Suprapubic skin (tissue), 4 donors: ENCODE results near the gene SPATA13. TPM values are rescaled to one million over a fixed set of nuclear protein-coding genes. Genes with fewer than 3 reads are reported as not detected.
"Not testable (repeated sequence)": the region's sequence is repeated elsewhere in the genome, so short reads cannot be mapped to it uniquely, and the experiment has no call there.

Source experiments
- DNase-seq, 2 donors: peaks; one replicate each; pipeline ENCODE4 v3.0.0-alpha.2; 2019; ENCODE audit warnings: low spot score in 2 of 2
- H3K27ac ChIP-seq: fragments of 200-600 bp; sonication (generic); one replicate; pipeline ENCODE4 v1.5.1; 2019
- H3K27me3 ChIP-seq: fragments of 200-600 bp; sonication (generic); one replicate; pipeline ENCODE4 v1.5.1; 2019
- H3K36me3 ChIP-seq: fragments of 200-600 bp; sonication (generic); one replicate; pipeline ENCODE4 v1.5.1; 2019
- H3K4me1 ChIP-seq: fragments of 200-600 bp; sonication (generic); one replicate; pipeline ENCODE4 v1.5.1; 2019
- H3K4me3 ChIP-seq: fragments of 200-600 bp; sonication (generic); one replicate; pipeline ENCODE4 v1.5.1; 2019; ENCODE audit warnings: mild to moderate bottlenecking
- H3K9me3 ChIP-seq: fragments of 200-600 bp; sonication (generic); one replicate; pipeline ENCODE4 v1.5.1; 2019
- CTCF ChIP-seq, 2 donors: fragments of 200-600 bp in 1 of 2; fragments of 450-650 bp in 1 of 2; sonication (generic) in 1 of 2; IDR thresholded peaks; one replicate each; pipeline ENCODE4 v1.5.1; 2016 to 2019; ENCODE audit warnings: antibody characterized with exemption in 2 of 2, mild to moderate bottlenecking in 1 of 2, moderate library complexity in 1 of 2
- EP300 ChIP-seq: sonication (generic); formaldehyde crosslinking; IDR thresholded peaks from one replicate; pipeline ENCODE4 v1.6.1; 2017; ENCODE audit warnings: antibody characterized with exemption
- POLR2A ChIP-seq, 2 donors: fragments of 450-650 bp; IDR thresholded peaks; one replicate each; pipeline ENCODE4 v1.6.1; 2017; ENCODE audit warnings: antibody characterized with exemption in 2 of 2, mild to moderate bottlenecking in 2 of 2, moderate library complexity in 2 of 2
- POLR2AphosphoS5 ChIP-seq, 3 donors: sonication (generic); formaldehyde crosslinking; IDR thresholded peaks; one replicate each; pipeline ENCODE4 v1.6.1; 2017; ENCODE audit warnings: antibody characterized with exemption in 3 of 3
- WGBS: methylation state at CpG from one replicate; pipeline ENCODE4 v1.1.5; 2018; 5-methylcytosine and 5-hydroxymethylcytosine counted together
- total RNA-seq, 4 donors: library from RNA; depleted of rRNA; stranded (reverse); fragments of >200 nt; gene quantifications; one replicate each; pipeline ENCODE4 v1.1.0, GENCODE V29; 2016

The SPATA13 gene
- total RNA-seq, 4 donors from 2014 or later = 26.5 to 64.2 (median 31.6) TPM

- Histone ChIP-seq H3K27me3 (peaks cover 5% of the 10 kb centered on the region), H3K9me3 (no peaks in the 10 kb centered on the region), H3K36me3 (no peaks in the 10 kb centered on the region), H3K27ac (no peak overlapping the region), H3K4me3 (no peak overlapping the region), H3K4me1 (peaks cover 6% of the 10 kb centered on the region)
- no peak for DNase-seq
- WGBS = 60% methylated on average over 11 of the region's 11 CpGs
- TF ChIP-seq EP300 (no peak), CTCF (IDR thresholded peaks at IDR 0.05) (no peak), POLR2AphosphoS5 (IDR thresholded peaks at IDR 0.05) (no peak), POLR2A (IDR thresholded peaks at IDR 0.05) (no peak)
These were observed 40.7 kb upstream of the SPATA13 start for GRCh38 chr13:24119626-24120508.

- H3K4me3 ChIP-seq, H3K27ac ChIP-seq, DNase-seq, H3K4me1 ChIP-seq, H3K9me3 ChIP-seq, H3K36me3 ChIP-seq, H3K27me3 ChIP-seq: not testable (repeated sequence)
- WGBS = 91% methylated on average over 4 of the region's 4 CpGs
These were observed 38.5 kb upstream of the SPATA13 start for GRCh38 chr13:24122045-24122444.

GRCh38 chr13:24122569-24122968 is 38.0 kb upstream of the SPATA13 start:
- TF ChIP-seq POLR2AphosphoS5 (IDR thresholded peaks at IDR 0.05) = no peak
- no peak for TF ChIP-seq EP300
- TF ChIP-seq CTCF (IDR thresholded peaks at IDR 0.05) = no peak
- no peak for TF ChIP-seq POLR2A (IDR thresholded peaks at IDR 0.05)
- no peak for DNase-seq

GRCh38 chr13:24123761-24124160 is 36.8 kb upstream of the SPATA13 start:
- H3K9me3 ChIP-seq = no peaks in the 10 kb centered on the region
- no peak for TF ChIP-seq CTCF (IDR thresholded peaks at IDR 0.05)
- TF ChIP-seq POLR2AphosphoS5 (IDR thresholded peaks at IDR 0.05) = no peak
- TF ChIP-seq EP300 = no peak
- no peak for TF ChIP-seq POLR2A (IDR thresholded peaks at IDR 0.05)
- WGBS = 72% methylated on average over 2 of the region's 2 CpGs
- H3K27me3 ChIP-seq = peaks cover 5% of the 10 kb centered on the region
- DNase-seq = no peak
- peaks cover 6% of the 10 kb centered on the region for H3K4me1 ChIP-seq
- H3K4me3 ChIP-seq = no peak overlapping the region
- H3K36me3 ChIP-seq = no peaks in the 10 kb centered on the region
- no peak overlapping the region for H3K27ac ChIP-seq

More at GRCh38 chr13:24122569-24122968, 38.0 kb upstream of the SPATA13 start:
- no peaks in the 10 kb centered on the region for H3K9me3 ChIP-seq
- no peak overlapping the region for H3K27ac ChIP-seq
- H3K36me3 ChIP-seq = no peaks in the 10 kb centered on the region
- no peak overlapping the region for H3K4me3 ChIP-seq
- 58% methylated on average over 5 of the region's 5 CpGs for WGBS
- H3K4me1 ChIP-seq = peaks cover 6% of the 10 kb centered on the region
- H3K27me3 ChIP-seq = peaks cover 5% of the 10 kb centered on the region

GRCh38 chr13:24124789-24125476 is 35.6 kb upstream of the SPATA13 start:
- Histone ChIP-seq H3K4me1 (peaks cover under 1% of the 10 kb centered on the region), H3K27me3 (no peaks in the 10 kb centered on the region), H3K4me3 (no peak overlapping the region), H3K9me3 (no peaks in the 10 kb centered on the region), H3K27ac (no peak overlapping the region), H3K36me3 (no peaks in the 10 kb centered on the region)
- no peak for TF ChIP-seq POLR2A (IDR thresholded peaks at IDR 0.05)
- no peak for TF ChIP-seq POLR2AphosphoS5 (IDR thresholded peaks at IDR 0.05)
- TF ChIP-seq EP300 = no peak
- no peak for TF ChIP-seq CTCF (IDR thresholded peaks at IDR 0.05)
- DNase-seq = no peak
- 82% methylated on average over 9 of the region's 9 CpGs for WGBS
